Measurements from ENCODE around the gene AURKA.

The AURKA gene

DNA sequence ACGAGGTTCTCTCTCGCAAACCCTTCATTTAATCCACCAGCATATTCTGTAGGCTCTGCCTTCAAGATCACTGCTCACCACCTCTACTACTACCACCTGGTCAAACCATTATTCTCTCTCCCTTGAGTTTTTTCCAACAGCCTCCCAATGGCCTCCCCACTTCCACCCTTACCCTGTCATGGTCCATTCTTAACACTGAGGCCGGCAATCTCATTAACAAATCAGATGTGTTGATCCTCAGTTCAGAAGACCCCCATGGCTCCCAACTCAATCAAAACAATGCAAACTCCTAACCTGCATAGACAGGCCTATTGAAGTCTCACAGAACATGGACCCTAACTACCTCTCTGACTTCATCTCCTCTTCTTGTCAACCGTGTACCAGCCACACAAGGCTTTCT lies 2.2 kb downstream of the AURKA start:
- DNase-seq, result no peak

DNA sequence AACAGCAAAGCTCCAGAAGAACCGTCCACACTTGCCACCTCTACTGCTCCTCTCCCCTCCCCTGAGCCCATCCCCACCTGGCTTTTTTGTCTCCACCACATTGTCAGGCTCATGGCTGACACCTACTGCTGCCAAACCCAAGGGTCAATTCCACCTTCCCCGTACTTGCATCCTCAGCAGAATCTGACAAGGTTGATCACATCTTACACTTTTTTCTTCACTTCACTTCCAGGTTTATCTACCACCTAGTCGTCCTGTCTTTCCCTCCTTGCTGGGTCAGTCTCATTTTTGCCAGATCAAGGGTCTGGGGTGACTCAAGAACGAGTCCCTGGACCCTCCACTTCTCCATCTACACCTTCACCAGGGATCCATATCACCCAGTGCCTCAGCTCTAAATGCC lies 3.1 kb downstream of the AURKA start:
- no peak for DNase-seq

DNA sequence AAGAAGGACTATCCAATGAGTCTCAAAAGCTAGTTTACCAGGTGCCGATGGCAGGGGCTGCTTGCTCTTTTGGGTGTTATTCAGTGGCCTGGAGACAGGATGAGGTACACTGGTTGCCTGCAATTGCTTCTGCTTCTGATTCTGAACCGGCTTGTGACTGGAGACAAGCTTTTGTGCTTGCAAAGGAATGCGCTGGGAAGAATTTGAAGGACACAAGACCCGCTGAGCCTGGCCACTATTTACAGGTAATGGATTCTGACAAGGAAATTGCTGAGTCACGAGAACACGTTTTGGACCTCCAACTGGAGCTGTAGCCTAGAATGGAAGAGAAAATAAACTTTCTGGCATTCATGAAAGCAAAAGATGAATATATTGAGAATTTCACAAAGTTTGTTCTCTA lies 5.8 kb downstream of the AURKA start:
- DNase-seq, result no peak

- DNase-seq, result no peak
Observed at GRCh38 chr20:56385130-56385529, 6.9 kb downstream of the AURKA start.

DNA sequence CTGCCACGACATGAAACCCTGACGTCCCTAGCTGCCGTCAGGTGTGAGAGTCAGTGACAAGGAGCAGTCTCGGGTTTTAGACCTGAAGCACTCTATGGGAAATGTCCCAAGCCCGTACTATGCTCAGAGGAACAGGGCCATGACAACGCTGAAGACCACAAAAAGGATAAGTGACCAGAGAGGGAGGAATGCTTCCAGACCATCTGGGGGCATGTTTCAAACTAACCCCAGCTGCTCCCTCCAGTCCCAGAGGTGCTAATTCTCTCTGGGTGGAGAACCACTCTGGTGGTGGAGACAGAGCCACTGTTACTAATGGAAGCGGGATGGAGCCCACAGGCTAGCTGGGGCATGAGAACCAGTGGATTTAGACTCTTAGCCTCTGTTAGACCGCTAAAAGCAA lies 8.7 kb downstream of the AURKA start:
- DNase-seq, result no peak

GRCh38 chr20:56382696-56383095 lies 9.3 kb downstream of the AURKA start:
- no peak for DNase-seq

DNA sequence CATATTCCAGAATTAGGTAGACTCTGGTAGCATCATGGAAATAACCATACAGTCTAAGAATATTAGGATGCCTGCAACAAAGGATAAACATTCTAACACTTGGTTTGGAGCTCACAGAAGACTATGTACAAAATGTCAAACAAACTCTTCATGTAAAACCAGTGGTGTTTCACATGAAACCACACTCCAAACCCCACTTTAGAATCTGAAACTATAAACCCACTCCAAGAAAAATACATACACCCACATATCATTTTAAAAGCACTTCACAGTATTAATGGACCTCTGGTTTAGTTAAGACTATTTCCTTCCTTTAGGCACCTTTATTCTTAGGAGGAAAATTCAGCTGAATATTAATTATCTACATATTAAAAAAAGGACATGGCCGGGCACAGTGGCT lies 10.5 kb downstream of the AURKA start:
- DNase-seq, result no peak

- DNase-seq, result no peak
Observed at GRCh38 chr20:56380375-56380774, 11.6 kb downstream of the AURKA start.

GRCh38 chr20:56378386-56378785 lies 13.6 kb downstream of the AURKA start:
- DNase-seq, result no peak

GRCh38 chr20:56376331-56376730 lies 15.7 kb downstream of the AURKA start:
- no peak for DNase-seq

GRCh38 chr20:56373942-56374341 lies 18.1 kb downstream of the AURKA start:
- no peak for DNase-seq

GRCh38 chr20:56372850-56373249 lies 19.2 kb downstream of the AURKA start:
- no peak for DNase-seq

GRCh38 chr20:56371977-56372376 lies 20.0 kb downstream of the AURKA start:
- no peak for DNase-seq

GRCh38 chr20:56369179-56369578 lies 22.8 kb downstream of the AURKA start:
- DNase-seq, result no peak

DNA sequence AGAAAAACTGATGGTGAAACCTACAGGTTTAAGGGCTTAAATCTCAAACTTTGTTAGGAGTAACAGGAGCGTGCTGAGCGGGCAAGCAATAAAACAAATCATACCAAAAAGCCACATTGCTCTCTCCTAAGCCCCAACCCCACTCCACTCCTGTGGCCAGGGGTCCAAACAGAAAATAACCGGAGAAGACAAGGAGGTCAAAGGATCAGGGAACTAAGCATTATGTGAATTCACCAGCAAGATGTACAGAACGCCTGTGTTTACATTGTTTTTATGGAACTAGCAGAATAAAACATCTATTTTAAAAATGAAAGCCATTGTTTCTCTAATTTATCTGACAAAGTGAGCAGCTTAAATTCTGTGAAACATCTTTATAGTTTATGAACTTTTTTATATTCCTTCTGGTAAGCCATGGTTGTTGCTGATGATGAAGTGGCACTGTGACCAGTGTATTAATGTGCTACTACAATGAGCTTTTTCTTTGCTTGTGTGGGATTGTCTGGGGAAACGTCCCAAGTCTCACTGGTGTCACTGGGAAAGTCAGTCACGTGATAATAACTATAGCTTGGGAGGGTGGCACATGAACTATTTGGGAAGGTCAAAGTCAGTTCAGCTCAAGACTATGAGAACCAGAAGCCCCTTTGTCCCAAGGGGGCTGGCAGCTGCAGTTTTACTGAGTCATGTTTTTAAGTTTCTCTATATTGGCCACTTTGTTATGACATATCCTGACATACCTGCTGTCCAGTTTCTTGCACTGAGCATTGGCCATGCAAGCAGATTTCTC lies 23.5 kb downstream of the AURKA start:
- no peak for DNase-seq

DNA sequence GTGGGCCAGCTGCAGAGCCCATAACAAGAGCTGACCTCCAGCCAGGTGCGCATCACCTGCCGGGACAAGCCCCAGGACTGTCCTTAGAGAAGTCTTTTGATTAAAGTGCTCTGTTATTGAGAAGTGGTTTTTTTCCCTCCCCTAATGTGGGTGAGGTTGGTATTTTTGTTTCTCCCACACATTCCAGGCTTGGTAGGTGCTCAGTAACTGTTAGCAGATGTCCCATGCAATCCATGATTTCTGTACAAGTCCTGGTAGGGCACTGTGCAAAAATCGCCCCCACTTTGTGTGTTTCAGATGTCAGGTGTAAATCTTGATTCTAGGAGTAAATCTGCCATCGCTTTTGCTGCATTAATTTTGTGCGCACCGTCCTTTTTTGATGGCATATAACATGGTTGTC lies 28.5 kb downstream of the AURKA start:
- no peak for DNase-seq

DNA sequence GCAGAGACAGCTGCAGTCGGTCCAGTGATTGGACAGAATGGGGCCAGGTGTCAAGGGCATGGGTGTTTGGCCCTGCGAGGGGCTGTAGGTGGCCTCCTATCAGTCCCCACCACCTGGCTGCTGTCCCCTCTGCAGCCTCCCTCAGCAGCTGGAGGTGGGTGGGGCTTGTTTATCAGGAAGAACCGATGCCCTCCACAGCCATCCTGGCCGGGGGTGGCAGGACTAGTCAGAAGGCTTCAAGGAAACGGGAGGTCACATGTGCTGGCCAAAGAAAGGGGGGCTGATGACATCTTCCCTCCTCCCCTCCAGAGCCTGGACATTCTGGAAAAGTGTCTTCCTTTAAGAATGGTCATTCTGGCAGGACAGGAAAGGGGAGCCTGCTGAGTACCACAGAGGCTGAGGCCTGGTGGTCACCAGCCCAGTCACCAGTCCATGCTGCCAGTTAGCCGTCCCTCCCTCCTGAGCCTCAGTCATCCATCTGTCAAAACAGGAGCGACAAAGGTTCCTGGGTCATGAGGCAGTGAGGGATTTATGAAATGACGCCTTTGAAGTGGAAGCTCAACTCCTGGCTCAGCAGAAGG lies 29.1 kb downstream of the AURKA start:
- DNase-seq, result no peak

GRCh38 chr20:56361900-56362299 lies 30.1 kb downstream of the AURKA start:
- no peak for DNase-seq

DNA sequence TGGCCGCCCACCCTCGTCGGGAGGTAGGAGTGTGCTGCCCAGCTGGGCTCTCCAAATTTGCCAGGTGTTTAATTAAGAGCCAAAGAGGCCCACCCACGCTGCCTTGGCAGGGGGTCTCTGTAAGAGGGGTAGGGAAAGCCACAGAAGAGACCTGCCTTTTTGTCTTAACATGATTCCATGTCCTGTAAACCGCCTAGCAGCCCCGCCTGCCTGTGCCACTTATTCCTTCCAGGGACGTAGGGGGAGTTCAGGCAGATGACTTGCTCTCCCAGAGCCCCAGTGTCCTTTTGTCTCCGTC lies 31.2 kb downstream of the AURKA start:
- DNase-seq, result no peak

- no peak for DNase-seq
Observed at GRCh38 chr20:56360133-56360907, 31.7 kb downstream of the AURKA start.

GRCh38 chr20:56359212-56360132 lies 32.5 kb downstream of the AURKA start:
- DNase-seq, result peak; percentile 21 to 27

- DNase-seq, result peak; percentile 81 to 85
Observed at GRCh38 chr20:56358600-56359211, 33.3 kb downstream of the AURKA start, which contains the start of gene FAM210B. Gene FAM210B (plus strand): TSS chr20:56358974. CDS start chr20:56359006, 32 bp downstream.

DNA sequence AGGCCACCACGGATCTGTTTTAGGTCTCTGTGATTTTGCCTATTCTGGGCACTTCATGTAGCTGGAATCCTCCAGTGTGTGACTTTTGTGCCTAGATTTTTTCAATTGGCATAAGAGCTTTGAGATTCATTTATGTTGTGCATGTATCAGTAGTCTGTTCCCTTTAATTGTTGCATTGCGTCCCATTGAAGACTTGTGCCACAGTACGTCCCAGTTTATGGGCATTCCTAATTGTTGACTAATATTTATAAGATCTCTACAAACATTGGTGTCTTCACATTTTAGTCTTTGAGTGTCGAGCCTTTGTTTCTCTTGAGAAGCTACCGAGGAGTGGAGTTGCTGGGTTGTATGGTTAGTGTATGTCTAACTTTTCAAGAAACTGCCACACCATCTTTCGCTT lies 33.9 kb downstream of the AURKA start:
- DNase-seq, result no peak
